HG03060 (cell line): ENCODE data around the gene GRAP2.
"Not testable (repeated sequence)": the region's sequence is repeated elsewhere in the genome, so short reads cannot be mapped to it uniquely, and the experiment has no call there.

ENCODE experiments used
- ATAC-seq: cut with Tn5 transposase; IDR thresholded peaks from one replicate; pipeline ENCODE4 v1.9.1; 2021; ENCODE audit warnings: low read depth, moderate number of reproducible peaks; ENCODE audit not compliant: unreplicated experiment

Gene GRAP2

GRCh38 chr22:39942439-39943230, 41.8 kb downstream of the GRAP2 start:
- no peak for ATAC-seq

GRCh38 chr22:39943337-39943736, 42.5 kb downstream of the GRAP2 start:
- ATAC-seq: no peak

DNA sequence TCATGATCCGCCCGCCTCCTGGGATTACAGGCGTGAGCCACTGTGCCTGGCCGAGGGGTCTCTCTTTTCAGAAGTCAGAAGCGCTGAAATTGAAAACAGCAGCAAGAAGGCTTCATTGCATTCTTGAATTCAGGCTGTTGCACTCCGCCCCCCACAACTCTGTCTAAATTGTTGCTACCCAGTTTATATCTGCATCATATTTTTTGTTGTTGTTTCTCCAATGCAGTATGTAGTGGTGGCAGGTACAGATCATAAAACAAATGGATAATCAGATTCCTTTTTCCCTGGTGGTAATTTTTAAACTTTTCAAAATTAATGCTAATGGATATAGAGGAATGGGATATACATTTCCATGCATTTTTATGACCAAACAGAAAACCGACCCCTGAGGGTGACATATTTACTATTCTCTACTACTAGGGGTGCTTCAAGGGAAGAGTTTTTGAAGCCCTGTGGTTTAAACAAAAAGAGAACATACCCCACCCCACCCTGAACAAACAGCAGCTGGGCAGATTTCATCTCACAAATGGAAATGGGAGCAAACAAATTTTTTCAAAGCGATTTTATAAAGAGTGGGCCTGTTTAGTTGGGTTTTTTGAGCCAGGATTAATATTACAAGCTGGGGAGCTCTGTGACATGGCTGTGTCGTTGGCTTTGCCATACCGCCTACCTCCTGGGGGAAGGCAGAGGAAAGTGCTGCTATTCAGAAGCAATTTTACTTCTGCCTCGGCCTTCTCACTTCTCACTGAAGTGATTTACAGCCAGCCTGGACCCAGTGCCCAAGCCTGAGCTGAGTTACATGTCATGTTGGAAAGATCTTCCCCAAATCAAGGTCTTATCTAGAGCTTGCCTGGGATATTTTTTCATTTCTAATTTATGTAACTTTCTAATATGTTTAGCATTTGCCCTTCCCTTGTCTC, 43.3 kb downstream of the GRAP2 start:
- ATAC-seq: no peak

- ATAC-seq: no peak
Measured at GRCh38 chr22:39946126-39946502, 45.2 kb downstream of the GRAP2 start.

GRCh38 chr22:39946503-39947219, 45.8 kb downstream of the GRAP2 start:
- ATAC-seq: no peak

DNA sequence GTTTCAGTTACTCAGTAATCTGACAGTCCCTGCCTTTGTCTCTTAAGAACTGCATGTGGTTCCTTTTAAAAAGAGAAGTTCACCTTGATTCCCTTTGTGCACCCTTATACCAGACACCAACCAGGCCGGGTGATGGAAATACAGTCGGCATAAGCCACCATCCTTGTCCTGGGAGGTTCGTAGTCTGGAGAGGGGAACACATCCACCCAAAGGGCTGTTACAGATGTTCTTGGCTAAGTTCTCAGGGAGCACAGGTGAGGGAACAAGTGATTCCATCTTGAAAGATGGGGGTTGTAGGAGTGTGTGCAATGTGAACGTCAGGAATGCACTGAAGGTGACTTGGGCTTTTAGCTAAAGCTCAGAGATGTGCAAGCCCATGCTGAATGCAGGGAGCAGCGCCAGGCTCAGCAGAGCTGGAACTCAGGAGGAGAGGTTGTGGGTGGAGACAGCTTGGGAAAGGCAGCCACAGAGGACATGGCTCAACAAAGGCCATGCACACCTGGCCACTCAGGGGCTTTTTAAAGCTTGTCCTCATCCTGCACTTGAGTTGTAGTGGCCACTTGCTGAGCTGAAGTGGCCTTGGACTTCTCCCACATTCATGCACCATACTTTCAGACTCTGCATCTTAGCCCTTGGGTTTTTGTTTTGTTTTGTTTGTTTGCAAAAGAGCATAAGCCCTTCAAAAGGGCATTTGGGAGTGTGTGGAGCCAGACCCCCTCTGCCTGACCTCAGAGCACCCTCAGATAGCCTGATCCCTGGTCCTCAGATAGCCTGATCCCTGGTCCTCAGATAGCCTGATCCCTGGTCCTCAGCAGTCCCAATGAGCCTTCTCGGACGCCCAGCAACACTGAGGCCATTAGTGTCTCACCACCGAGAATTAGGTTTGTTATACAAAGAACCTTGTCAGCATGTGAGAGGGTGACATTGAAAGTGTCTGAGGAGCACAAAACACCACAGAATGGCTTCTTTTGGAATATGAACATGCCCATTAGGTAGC, 46.6 kb downstream of the GRAP2 start:
- no peak for ATAC-seq

DNA sequence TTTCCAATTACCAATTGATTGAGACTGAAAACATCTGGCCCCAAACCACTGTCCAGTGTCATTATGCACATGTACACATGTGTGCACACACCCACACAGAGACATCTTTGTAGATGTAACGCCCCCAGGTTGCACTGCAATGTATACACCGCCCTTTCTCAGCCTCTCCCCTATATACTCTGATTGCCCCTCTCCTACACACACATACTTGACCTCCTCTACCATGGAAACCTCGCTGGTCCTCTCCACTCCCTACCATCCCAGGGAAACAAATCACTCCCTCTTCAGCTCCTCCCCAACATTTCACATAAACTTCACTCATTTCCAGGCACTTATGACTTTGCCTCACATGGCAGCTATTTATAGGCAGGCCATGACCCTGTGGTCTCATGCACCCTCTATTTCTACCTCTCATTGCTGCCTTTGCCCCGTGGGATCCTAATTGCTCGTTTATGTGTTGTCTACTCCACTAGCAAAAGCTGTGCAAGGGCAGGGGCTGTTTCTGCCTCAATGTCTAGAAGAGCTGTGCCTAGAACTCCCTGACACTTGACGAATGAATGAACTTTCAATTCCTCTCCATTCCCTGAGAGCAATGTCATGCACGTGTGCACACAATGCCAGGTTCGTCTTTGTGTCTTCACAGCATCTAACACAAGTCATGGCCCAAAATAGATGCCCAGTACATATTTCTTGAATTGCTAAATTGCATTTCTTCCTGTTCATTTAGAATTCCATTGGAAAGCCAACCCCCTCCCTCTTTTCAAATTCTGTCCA, 49.3 kb downstream of the GRAP2 start:
- ATAC-seq: no peak

DNA sequence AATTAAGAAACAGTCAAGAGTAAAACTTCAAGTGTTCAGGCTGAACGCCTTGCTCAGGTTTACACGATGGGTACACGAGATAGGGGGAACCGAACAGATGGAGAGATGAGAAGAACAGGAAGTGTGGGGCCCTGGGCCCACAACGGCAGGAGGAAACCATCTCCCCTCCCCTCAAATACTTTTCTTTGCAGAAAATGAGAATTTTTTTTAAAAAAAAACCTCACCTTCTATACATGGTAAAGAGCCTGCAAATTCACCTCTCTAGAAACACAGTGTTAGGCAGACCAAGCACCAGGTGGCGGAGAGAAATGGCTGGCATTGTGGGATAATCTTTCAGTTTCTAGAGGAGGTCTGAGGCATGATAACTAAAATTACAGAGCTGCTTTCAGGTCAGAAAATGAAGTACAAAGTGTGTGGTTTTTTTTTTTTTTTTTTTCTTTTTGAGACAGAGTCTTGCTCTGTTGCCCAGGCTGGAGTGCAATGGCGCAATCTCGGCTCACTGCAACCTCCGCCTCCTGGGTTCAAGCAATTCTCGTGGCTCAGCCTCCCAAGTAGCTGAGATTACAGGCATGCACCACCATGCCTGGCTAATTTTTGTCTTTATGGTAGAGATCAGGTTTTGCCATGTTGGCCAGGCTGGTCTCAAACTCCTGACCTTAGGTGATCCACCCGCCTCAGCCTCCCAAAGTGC, 50.9 kb downstream of the GRAP2 start:
- ATAC-seq: not testable (repeated sequence)

GRCh38 chr22:39952347-39952746, 51.5 kb downstream of the GRAP2 start:
- ATAC-seq: no peak

DNA sequence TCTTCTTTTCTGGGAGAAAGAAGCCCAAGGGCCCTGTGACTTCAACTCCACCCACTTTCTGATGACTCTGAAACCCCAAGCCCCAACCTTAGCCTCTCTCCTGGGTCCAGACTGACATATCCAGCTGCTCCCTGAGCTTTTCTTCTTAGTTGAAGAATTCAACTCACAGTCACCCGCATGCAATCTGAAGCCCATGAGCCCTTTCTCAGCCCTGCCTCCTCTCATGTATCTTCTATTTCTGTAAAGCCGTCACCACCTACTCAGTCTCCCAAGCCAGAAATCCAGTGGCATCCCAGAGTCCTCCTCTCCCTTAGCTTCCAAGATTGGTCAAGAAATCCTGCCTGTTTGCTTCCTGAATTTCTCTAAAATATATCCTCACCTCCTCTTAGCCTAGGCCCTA, 52.2 kb downstream of the GRAP2 start:
- no peak for ATAC-seq

DNA sequence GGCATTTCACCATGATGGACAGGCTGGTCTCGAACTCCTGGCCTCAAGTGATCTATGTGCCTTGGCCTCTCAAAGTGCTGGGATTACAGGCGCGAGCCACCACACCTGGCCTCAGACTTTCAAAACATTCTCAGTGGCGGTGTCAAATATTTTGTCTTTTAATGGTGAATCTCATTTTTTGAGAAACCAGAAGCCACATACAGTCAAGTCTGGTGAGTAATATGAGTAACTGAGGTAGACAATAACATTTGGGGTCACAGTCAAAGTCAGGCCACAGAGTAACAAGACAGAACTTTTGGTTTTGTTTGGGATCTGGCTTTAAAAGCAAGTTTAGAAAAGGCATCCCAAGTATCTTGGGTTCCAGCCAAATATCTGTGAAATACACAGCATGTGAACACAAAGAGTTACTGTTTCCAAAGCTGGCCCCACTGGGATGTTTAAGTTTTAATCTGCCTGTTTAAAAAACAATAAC, 53.7 kb downstream of the GRAP2 start:
- no peak for ATAC-seq

- ATAC-seq: no peak
Measured at GRCh38 chr22:39955675-39956074, 54.8 kb downstream of the GRAP2 start.

DNA sequence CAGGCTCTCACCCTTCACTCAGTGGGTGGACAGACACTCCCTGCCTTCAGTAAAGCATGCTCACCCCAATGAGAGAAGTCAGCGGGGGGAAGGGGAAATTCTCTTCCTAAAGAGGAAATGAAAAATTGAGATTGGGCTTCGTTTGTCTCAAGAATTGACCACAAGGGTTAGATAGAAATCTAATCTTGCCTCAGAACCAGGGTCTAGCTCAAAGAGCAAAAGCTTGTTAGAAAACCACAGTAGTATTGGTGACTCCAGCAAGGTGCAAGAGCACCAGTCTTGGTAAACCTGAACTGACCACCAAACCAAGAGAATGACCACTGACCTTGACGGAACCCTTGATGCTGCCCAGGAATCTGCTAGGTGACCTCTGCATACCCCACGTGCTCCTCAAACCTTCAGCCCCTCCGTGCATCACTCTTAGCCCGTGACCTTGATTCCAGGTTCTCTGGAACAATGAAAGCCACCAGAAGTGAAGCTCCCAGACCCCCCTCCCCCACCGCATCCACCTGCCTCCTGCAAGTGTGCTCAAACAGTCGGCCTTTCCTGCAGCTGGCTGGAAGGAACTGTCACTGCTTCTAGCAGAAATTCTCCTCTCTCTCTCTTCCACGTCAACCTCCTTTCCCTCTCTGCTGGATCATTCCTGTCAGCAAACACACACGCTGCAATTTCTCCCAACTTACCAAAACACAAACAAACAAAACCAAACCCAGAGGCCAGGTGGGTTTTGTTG, 56.2 kb downstream of the GRAP2 start:
- ATAC-seq: no peak

DNA sequence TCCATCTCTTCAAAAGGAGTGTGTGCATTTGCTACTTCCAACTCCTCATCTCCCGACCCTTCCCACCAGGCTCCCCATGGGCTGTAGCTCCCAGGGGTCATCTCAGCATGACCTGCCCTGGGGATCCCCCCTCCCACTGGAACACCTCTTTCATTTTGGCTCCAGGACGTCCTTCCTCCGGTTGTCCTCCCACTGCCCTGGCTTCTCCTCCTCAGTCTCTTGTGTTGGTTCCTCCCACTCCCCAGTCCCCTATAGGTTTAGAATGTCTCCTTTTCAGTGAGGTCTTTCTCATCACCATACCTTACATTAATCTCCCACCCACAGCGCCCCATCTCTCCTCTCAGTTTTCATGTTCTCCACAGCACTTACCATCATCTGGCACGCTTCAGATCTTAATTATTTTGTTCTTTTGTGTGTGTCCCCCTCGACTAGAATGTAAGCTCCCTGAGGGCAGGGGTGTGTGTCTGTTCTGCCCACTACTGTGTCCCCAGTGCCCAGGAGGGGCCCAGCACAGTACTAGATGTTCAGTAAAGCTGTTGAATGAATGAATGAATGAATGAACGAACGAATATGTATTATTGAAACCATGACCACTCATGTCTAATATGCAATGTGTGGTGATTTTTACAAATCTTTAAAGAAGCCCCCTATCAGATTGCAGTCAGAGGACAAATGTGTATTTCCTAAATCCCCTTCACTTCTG, 57.3 kb downstream of the GRAP2 start:
- no peak for ATAC-seq

- ATAC-seq: no peak
Measured at GRCh38 chr22:39958949-39959639, 58.2 kb downstream of the GRAP2 start.

- no peak for ATAC-seq
Measured at GRCh38 chr22:39959640-39960447, 59.0 kb downstream of the GRAP2 start, which contains the start of gene TMA7B. Gene TMA7B (plus strand): TSS chr22:39960397. CDS start chr22:39964375, 3,978 bp downstream.
